Measurements from ENCODE around the gene PSG5. TPM values are rescaled to one million over a fixed set of nuclear protein-coding genes. Genes with fewer than 3 reads are reported as not detected.
"Not testable (repeated sequence)": the region's sequence is repeated elsewhere in the genome, so short reads cannot be mapped to it uniquely, and the experiment has no call there.

PSG5 gene
- total RNA-seq, 2 experiments from 2014 or later, result not detected

DNA sequence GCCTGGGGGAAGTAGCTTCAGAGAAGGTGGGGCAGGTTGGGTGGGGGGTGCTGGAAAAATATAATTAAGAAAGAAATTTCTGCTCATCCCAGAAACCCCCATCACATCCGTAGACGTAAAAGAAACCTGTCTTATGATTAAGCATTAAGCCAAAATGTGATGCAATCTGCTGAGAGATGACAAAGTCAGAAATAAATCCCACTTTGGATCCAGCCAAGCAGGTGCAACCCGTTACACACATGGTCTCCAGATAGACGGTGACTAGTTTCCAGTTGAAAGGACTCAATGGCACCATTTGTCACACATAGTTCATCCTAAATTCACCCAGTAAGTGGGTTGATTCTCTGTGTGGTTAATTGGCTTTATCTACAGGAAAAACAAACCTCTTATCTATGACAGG is 34.1 kb downstream of the PSG5 start:
- Mint-ChIP-seq H3K27ac (no peak overlapping the region), H3K4me3 (no peak overlapping the region), H3K36me3 (no peaks in the 10 kb centered on the region), H3K4me1 (no peaks in the 10 kb centered on the region), H3K27me3 (no peaks in the 10 kb centered on the region), H3K9me3 (ENCODE audit: low read depth) (no peaks in the 10 kb centered on the region)
- no peak for ATAC-seq
- no peak for DNase-seq
- CTCF ChIA-PET, result no interaction called here

DNA sequence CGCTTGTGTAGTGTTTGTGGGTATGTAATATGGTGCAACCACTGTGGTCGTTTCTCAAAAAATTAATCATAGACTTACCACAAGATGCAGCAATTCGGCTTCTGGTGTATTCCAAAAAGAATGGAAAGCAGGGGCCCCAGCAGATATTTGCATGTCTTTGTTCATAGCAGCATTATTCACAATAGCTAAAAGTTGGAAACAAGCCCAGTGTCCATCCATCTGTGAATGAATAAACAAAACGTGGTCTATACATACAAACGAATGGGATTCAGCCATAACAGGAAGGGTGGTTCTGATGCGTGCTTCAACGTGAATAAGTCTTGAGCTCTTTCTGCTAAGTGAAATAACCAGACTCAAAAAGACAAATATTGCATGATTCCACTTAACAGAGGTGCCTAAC is 36.5 kb downstream of the PSG5 start:
- H3K27me3 Mint-ChIP-seq; H3K36me3 Mint-ChIP-seq; DNase-seq; CTCF ChIA-PET; H3K4me1 Mint-ChIP-seq; H3K4me3 Mint-ChIP-seq; H3K9me3 Mint-ChIP-seq (ENCODE audit: low read depth); ATAC-seq; H3K27ac Mint-ChIP-seq: not testable (repeated sequence)

DNA sequence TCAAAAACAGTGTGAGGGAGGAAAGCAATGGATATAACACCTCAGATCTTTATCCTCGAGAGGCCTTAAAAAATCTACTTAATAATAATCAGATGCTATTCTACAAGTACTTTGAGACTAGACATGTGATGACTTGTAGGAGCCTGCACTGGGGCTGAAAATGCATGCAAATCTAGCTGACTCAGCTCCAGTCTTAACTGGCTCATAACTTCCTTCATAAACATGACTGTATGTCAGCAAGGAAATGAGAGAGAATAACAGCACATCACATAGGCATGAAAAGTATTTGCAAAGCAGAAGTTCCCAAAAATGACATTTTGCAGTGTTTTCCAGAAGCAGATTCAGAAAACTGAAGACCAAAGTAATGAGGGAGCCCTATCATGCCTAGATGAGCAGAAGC is 38.1 kb downstream of the PSG5 start:
- ATAC-seq (no peak), DNase-seq (no peak)
- H3K27me3 Mint-ChIP-seq, result no peaks in the 10 kb centered on the region
- H3K4me3 Mint-ChIP-seq, result no peak overlapping the region
- H3K4me1 Mint-ChIP-seq, result no peaks in the 10 kb centered on the region
- no peaks in the 10 kb centered on the region for H3K9me3 Mint-ChIP-seq (ENCODE audit: low read depth)
- CTCF ChIA-PET, result no interaction called here
- no peak overlapping the region for H3K27ac Mint-ChIP-seq
- no peaks in the 10 kb centered on the region for H3K36me3 Mint-ChIP-seq

DNA sequence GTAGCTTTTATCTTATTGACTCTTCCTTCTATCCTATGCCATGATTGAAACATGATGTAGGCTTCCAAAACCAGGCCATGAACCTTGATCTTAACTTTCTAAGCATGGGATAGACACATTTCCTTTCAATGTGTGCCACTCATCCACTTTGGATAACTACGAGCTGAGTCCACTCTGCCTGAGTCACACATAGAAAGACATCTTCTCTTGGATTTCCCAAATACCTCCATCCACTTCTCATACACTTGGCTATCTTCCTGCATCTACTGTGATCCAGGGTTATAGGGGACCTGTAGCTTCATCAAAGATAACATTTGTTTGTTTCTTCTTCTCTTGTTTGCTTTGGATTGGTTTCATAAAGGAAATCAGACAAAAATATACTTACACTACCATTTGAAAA is 44.6 kb downstream of the PSG5 start:
- ATAC-seq; H3K36me3 Mint-ChIP-seq; H3K27me3 Mint-ChIP-seq; H3K9me3 Mint-ChIP-seq (ENCODE audit: low read depth); CTCF ChIA-PET; H3K4me3 Mint-ChIP-seq; H3K27ac Mint-ChIP-seq; DNase-seq; H3K4me1 Mint-ChIP-seq: not testable (repeated sequence)

DNA sequence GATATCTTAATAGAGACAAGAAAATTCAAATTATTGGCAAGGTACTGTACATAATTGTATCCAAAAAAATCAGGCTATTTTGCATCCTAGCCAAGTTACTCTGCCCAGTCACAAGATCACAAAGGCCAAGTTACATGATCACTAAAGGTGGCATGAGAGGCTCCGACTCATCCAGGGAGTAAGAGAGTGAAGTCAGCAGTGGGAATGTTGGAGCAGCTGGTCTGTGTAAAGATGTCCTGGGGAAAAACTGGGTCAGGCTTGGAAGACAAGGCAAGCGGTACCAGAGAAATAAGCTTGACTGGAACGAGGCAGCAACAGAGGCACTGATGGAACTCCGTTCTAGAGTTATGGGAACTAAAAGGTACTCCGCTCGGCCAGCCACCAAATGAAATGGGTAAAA is 53.6 kb downstream of the PSG5 start:
- H3K9me3 Mint-ChIP-seq (ENCODE audit: low read depth), result no peaks in the 10 kb centered on the region
- H3K4me1 Mint-ChIP-seq, result no peaks in the 10 kb centered on the region
- H3K4me3 Mint-ChIP-seq, result no peak overlapping the region
- no peaks in the 10 kb centered on the region for H3K36me3 Mint-ChIP-seq
- CTCF ChIA-PET, result no interaction called here
- H3K27ac Mint-ChIP-seq, result no peak overlapping the region
- H3K27me3 Mint-ChIP-seq, result no peaks in the 10 kb centered on the region
- ATAC-seq (no peak), DNase-seq (no peak)

DNA sequence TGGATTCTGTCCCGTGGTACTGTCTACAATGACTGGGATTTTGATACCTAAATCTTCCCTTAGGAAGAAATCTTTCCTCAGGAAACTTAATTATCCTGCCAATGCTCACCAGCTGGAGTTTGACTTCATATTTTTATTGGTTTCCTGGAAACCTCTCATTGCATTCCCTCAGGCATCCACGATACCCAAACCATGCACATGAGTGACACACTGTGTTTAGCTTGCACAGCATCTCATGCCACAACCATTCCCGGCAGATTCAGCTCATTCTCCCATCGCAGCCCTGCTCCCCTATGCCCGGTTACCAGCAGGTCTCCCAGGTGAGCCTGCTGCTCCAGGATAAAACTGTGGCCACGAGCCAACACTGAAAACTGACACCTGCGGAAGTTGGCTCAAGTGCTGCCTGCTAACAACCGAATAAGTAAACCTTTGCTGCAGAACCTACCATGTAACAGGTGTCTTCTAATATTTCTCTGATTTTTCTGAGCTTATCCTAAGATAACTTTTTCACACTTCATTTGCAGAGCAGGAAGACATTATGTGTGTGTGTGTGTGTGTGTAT is 55.0 kb downstream of the PSG5 start:
- H3K36me3 Mint-ChIP-seq; H3K4me3 Mint-ChIP-seq; H3K4me1 Mint-ChIP-seq; H3K9me3 Mint-ChIP-seq (ENCODE audit: low read depth); ATAC-seq; DNase-seq; H3K27ac Mint-ChIP-seq; H3K27me3 Mint-ChIP-seq; CTCF ChIA-PET: not testable (repeated sequence)

DNA sequence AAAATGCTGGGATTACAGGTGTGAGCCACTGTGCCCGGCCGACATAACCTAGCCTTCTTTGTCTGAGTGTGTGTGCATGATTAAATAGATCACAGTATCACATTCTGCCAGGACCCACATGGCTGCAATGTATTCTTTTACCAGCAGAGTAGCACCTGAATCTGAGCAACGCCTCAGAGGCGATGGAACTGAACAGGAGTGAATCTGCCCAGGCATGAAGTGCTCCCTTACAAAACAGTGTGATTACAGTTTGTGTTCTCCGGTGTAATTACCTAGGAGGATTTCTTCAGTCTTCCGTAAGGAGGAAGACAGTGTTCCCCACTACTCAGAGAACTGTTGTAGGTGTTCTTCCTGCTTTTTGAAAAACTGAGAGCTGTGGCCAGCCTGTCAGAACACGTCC is 57.1 kb downstream of the PSG5 start:
- CTCF ChIA-PET, H3K4me3 Mint-ChIP-seq: not testable (repeated sequence)

DNA sequence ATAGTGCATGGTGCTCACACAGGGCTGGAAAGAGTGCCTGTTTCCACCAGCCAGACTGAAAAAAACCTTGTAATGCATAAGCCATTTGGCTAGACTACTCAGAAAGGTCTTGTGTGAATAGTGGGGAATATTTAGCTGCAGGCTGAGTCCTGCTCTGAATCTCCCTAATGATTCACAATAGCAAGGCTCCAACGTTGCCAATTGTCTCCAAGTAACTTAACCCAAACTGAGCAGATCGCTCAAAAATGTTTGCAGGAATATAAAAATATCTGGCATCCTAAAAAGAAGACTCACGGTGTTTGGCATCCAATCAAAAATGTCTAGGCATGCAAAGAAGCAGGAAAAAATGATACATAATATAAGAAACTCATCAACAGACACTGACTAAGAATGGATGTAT is 59.0 kb downstream of the PSG5 start:
- H3K4me3 Mint-ChIP-seq; H3K27me3 Mint-ChIP-seq; ATAC-seq; DNase-seq; H3K9me3 Mint-ChIP-seq (ENCODE audit: low read depth); CTCF ChIA-PET; H3K4me1 Mint-ChIP-seq; H3K36me3 Mint-ChIP-seq; H3K27ac Mint-ChIP-seq: not testable (repeated sequence)

More for the DNA sequence above, 57.1 kb downstream of the PSG5 start:
- not testable (repeated sequence) for H3K27me3 Mint-ChIP-seq; H3K36me3 Mint-ChIP-seq; H3K27ac Mint-ChIP-seq; H3K4me1 Mint-ChIP-seq; H3K9me3 Mint-ChIP-seq (ENCODE audit: low read depth); DNase-seq; ATAC-seq

DNA sequence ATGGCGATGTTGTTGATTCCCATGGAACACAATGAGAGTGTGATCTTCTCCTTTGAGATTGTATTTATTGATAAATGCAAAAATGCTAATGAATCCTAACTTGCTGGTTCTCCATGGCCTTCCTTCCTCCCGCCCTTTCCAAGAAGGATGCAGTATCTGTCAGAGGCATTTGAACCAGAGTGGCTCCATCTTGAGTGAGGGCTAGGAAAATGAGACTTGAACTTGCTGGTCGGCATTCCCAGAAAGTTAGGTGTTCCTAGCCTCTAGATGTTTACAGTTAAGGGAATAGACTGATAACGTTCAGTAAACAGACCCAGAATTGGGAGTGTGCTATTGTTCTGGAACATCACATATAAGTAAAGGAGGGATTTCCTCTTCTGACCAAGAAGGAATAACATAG is 59.6 kb downstream of the PSG5 start:
- Mint-ChIP-seq H3K4me3 (no peak overlapping the region), H3K4me1 (no peaks in the 10 kb centered on the region), H3K9me3 (ENCODE audit: low read depth) (no peaks in the 10 kb centered on the region), H3K27me3 (no peaks in the 10 kb centered on the region), H3K36me3 (no peaks in the 10 kb centered on the region), H3K27ac (no peak overlapping the region)
- CTCF ChIA-PET, result no interaction called here
- ATAC-seq, result no peak
- no peak for DNase-seq

DNA sequence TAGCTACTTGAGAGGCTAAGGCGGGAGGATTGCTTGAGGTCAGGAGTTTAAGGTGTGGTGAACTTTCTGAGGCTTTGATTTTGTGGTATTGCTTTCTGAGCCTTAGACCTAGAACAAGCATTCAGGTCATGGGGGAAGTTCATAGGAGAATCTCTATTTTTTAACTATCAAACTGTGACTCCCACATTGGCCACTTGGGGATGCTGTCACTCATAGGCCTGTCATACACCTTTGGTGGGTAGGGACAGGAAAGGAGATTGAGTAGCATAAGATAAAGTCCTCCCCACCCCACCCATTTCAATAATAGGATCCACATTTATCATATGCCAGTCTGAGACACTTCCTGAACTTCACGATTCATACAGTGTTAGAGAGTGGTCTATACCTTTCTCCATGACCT is 62.0 kb downstream of the PSG5 start:
- H3K27me3 Mint-ChIP-seq, result no peaks in the 10 kb centered on the region
- no peaks in the 10 kb centered on the region for H3K36me3 Mint-ChIP-seq
- no peak overlapping the region for H3K27ac Mint-ChIP-seq
- DNase-seq (no peak), ATAC-seq (no peak)
- peaks cover 2% of the 10 kb centered on the region for H3K9me3 Mint-ChIP-seq (ENCODE audit: low read depth)
- no peaks in the 10 kb centered on the region for H3K4me1 Mint-ChIP-seq
- no peak overlapping the region for H3K4me3 Mint-ChIP-seq
- CTCF ChIA-PET, result no interaction called here

DNA sequence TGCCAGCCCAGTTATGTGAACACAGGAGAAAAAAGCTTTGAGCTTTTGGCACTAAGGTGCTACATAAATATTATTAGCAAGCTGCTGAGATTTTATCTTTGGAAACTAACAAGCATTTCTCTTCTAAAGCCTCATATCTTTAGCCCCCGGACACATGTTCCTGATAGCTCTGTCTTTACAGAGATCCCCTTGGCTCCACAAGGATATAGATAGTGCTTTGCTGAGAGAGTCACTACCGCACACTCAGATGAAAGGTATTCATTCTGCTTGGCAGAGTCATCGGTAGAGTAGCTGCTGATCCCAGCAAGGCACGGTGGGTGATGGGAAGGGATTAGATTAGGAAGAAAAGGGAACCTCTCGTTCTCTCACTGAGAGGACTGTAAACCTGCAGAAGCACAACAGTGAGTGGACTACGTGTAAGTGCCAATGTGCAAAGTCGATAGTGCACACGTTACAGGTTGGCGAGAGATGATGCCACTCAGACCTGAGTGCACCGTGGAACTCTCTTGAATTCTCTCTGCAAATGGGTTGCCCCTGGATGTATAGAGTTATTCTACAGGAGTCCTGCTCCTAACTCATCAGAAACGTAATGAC is 65.8 kb downstream of the PSG5 start:
- ATAC-seq; CTCF ChIA-PET; H3K27me3 Mint-ChIP-seq; DNase-seq; H3K9me3 Mint-ChIP-seq (ENCODE audit: low read depth); H3K4me3 Mint-ChIP-seq; H3K36me3 Mint-ChIP-seq; H3K4me1 Mint-ChIP-seq; H3K27ac Mint-ChIP-seq: not testable (repeated sequence)

DNA sequence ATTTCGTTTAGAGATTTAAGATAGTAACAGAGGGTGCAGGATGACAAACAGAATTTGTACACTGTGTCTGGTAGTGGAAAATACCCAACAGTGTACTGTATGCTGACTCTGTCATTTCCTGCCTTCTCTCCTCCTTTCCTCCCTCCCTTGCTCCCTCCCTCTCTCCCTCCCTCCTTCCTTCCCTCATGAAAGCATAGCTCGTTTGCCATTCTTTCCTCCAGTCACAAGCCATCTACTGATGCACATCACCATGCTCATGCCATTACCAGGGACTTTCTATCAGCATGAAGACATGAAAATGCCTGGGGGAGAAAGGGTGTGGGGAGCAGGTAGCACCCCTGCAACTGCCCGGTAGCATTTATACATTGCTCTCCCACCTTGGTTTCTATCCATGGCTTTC is 66.8 kb downstream of the PSG5 start:
- H3K36me3 Mint-ChIP-seq, DNase-seq, H3K27ac Mint-ChIP-seq, CTCF ChIA-PET, H3K27me3 Mint-ChIP-seq, ATAC-seq, H3K4me3 Mint-ChIP-seq, H3K4me1 Mint-ChIP-seq: not testable (repeated sequence)
- H3K9me3 Mint-ChIP-seq (ENCODE audit: low read depth), result peaks cover 11% of the 10 kb centered on the region
